CMK (cell line): Measurements from ENCODE around the gene RPS26.
"Not testable (repeated sequence)": the region's sequence is repeated elsewhere in the genome, so short reads cannot be mapped to it uniquely, and the experiment has no call there.

ENCODE experiments used
- DNase-seq: peaks from one replicate; pipeline ENCODE4 v3.0.0-alpha.2; 2010; ENCODE audit warnings: low read depth

The RPS26 gene

GRCh38 chr12:56041552-56042429, at the start of gene RPS26:
Gene RPS26 (plus strand): TSS chr12:56041918. CDS start chr12:56042167, 249 bp downstream.
- DNase-seq = peak; percentile 98

- DNase-seq = no peak
Measured at GRCh38 chr12:55993230-55993853, 48.4 kb upstream of the RPS26 start.

GRCh38 chr12:55995366-55995765, 46.4 kb upstream of the RPS26 start:
- DNase-seq = no peak

- DNase-seq = peak; percentile 36
Measured at GRCh38 chr12:55996201-55996714, 45.5 kb upstream of the RPS26 start.

GRCh38 chr12:55996715-55997534, 44.8 kb upstream of the RPS26 start, which contains the start of gene SUOX:
Gene SUOX (plus strand): TSS chr12:55997276. CDS start chr12:56002222, 4,946 bp downstream.
- peak; percentile 91 for DNase-seq

GRCh38 chr12:55997535-55997859, 44.2 kb upstream of the RPS26 start:
- DNase-seq = no peak

DNA sequence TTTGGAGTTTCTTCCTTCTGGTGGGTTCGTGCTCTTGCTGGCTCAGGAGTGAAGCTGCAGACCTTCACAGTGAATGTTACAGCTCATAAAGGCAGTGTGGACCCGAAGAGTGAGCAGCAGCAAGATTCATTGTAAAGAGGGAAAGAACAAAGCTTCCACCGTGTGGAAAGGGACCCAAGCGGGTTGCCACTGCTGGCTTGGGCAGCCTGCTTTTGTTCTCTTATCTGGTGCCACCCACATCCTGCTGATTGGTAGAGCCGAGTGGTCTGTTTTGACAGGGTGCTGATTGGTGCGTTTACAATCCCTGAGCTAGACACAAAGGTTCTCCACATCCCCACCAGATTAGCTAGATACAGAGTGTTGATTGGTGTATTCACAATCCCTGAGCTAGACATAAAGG, 42.2 kb upstream of the RPS26 start:
- not testable (repeated sequence) for DNase-seq

- DNase-seq = not testable (repeated sequence)
Measured at GRCh38 chr12:55999999-56000540, 41.6 kb upstream of the RPS26 start.

- DNase-seq = no peak
Measured at GRCh38 chr12:56001487-56002100, 40.1 kb upstream of the RPS26 start.

DNA sequence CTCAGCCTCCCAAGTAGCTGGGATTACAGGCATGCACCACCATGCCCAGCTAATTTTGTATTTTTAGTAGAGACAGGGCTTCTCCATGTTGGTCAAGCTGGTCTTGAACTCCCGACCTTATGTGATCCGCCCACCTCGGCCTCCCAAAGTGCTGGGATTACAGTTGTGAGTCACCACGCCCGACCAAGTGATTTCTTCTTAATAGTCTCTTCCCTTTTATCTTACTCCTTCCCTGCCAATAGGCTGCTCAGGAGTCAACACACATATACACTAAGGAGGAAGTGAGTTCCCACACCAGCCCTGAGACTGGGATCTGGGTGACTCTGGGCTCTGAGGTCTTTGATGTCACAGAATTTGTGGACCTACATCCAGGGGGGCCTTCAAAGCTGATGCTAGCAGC, 38.3 kb upstream of the RPS26 start:
- DNase-seq = not testable (repeated sequence)

DNA sequence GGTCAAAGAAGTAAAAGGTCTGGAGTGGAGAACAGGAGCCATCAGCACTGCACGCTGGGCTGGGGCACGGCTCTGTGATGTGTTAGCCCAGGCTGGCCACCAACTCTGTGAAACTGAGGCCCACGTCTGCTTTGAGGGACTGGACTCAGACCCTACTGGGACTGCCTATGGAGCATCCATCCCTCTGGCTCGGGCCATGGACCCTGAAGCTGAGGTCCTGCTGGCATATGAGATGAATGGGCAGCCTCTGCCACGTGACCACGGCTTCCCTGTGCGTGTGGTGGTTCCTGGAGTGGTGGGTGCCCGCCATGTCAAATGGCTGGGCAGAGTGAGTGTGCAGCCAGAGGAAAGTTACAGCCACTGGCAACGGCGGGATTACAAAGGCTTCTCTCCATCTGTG, 37.5 kb upstream of the RPS26 start:
- no peak for DNase-seq

GRCh38 chr12:56007564-56008559, 33.9 kb upstream of the RPS26 start:
- DNase-seq = no peak

GRCh38 chr12:56010111-56010570, 31.6 kb upstream of the RPS26 start:
- no peak for DNase-seq

GRCh38 chr12:56011509-56012090, 30.1 kb upstream of the RPS26 start:
- no peak for DNase-seq

DNA sequence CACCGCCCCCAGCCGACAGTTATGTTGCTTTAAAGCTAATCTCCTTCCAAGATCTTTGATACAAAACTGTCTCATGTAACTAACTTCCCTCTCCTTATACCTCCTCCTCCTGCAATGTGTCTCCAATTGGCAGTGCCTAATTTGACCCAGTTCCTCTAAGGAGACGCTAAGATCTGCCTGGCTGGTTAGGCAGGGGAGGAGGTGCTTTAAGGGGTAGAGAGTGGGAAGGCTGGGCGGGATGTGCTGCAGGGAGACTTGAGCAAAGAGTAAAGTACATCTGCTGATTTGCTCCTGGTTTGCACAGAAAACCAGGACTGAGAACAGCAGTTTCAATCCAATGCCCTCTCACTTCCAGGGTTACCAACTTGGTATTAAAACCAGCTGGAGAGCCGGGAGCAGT, 28.2 kb upstream of the RPS26 start:
- no peak for DNase-seq

- DNase-seq = no peak
Measured at GRCh38 chr12:56014205-56014604, 27.5 kb upstream of the RPS26 start.

DNA sequence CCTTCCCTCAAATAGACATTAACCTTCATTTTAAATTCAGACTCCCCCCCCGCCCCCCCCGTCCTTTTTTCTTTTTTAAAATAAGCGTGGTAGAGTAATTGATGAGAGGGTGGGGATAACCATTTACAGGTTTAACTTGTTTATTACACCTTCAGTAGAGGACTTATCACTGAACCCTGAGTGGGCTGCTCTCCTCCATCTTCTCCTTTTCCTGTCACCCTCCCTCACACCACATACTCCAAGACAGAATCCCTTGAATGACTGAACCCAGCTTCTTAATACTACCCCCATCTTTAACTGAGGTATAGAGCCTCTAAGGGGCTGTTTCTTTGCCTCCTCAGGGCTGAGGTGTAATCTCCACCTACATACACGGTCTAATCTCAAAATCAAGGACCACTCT, 24.5 kb upstream of the RPS26 start:
- no peak for DNase-seq

GRCh38 chr12:56018356-56018755, 23.4 kb upstream of the RPS26 start:
- DNase-seq = no peak

- DNase-seq = peak; percentile 59
Measured at GRCh38 chr12:56020423-56021184, 21.1 kb upstream of the RPS26 start, which contains the start of gene IKZF4. Gene IKZF4 (plus strand): TSS chr12:56021043. CDS start chr12:56021494, 451 bp downstream.
